H1 (cell line): Measurements from ENCODE around the gene ALPL. TPM values are rescaled to one million over a fixed set of nuclear protein-coding genes. Genes with fewer than 3 reads are reported as not detected.

Experiments used
- POLR2AphosphoS5 ChIP-seq: IDR thresholded peaks from 2 replicates; pipeline ENCODE4 v1.6.1; 2011; ENCODE audit warnings: low read depth, low read length
- TAF7 ChIP-seq: optimal IDR thresholded peaks from 2 replicates; pipeline ENCODE3; 2011; ENCODE audit warnings: low read depth, mild to moderate bottlenecking, inconsistent platforms, low read length, moderate library complexity, borderline replicate concordance
- polyA plus RNA-seq, 7 experiments: library from polyadenylated mRNA; depleted of rRNA in 3 of 7; stranded (reverse) in 5 of 7; unstranded in 2 of 7; fragments of >200 nt in 5 of 7; fragments of 200-250 nt in 2 of 7; gene quantifications; 1 replicate in 5 of 7; 2 replicates in 1 of 7; 4 replicates in 1 of 7; pipeline versions ENCODE4 v1.2.1 to v1.2.3, GENCODE V29; 2011 to 2013; ENCODE audit warnings: missing spikeins in 2 of 7, mixed read lengths in 2 of 7
- total RNA-seq: library from RNA; stranded (reverse); fragmentation: NEBNext Ultra II Directional; extraction: Animal tissue kit (Norgen Biotek cat#: 25700); gene quantifications from 2 replicates; pipeline ENCODE4 v1.2.1, GENCODE V29; 2021
- TF ChIP-seq, protein P1 (sequence below): IDR thresholded peaks from 2 replicates; pipeline ENCODE4 v1.6.1; 2012; ENCODE audit warnings: inconsistent platforms

Gene ALPL
- total and polyA plus RNA-seq, 2 of the 8 experiments (the other 6 are each of a cell fraction or from before 2014, with no cell fraction given): 175 to 362 TPM

DNA sequence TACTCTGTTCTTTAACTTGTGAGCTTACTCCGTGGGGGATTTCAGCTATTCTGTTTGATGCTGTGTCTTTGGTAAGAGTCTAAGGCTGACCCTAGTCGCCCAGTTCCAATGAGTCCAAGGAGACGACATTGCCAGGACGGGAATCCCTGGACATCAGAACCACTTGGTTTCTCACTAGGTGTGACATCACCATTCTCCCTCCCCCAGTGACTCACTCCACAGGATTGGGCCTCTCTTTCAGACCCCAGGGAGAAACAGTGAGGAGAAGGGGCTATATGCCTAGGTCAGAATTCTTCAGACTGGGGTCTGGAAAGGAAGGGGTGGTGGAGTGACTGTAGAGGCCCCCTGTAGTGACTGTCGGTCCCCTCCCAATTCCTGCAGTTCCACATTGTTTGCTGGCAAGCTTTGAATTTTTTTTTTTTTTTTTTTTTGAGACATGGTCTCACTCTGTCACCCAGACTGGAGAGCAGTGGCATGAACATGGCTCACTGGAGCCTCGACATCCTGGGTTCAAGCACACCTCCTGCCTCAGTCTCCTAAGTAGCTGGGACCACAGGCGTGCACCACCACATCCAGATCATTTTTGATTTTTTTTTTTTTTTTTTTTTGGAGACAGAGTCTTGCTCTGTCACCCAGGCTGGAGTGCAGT, 21.3 kb downstream of the ALPL start (continued):
- TF ChIP-seq TAF7: no peak
- TF ChIP-seq POLR2AphosphoS5: no peak
- TF ChIP-seq, protein P1, sequence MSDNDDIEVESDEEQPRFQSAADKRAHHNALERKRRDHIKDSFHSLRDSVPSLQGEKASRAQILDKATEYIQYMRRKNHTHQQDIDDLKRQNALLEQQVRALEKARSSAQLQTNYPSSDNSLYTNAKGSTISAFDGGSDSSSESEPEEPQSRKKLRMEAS: no peak
